WTC11 (cell line): ENCODE data around the gene MSANTD2.

ENCODE experiments used
- ATF1 ChIP-seq: sonication (generic); formaldehyde crosslinking; IDR thresholded peaks from 2 replicates; pipeline ENCODE4 v1.8.1; 2023; ENCODE audit warnings: mild to moderate bottlenecking, moderate library complexity, missing genetic modification reagents
- CBFB ChIP-seq: sonication (generic); formaldehyde crosslinking; IDR thresholded peaks from 2 replicates; pipeline ENCODE4 v1.8.1; 2022; ENCODE audit warnings: mild to moderate bottlenecking, low read depth, missing genetic modification reagents
- CREB1 ChIP-seq: sonication (generic); formaldehyde crosslinking; IDR thresholded peaks from 2 replicates; pipeline ENCODE4 v1.8.0; 2023; ENCODE audit warnings: mild to moderate bottlenecking, missing genetic modification reagents
- ELF4 ChIP-seq: sonication (generic); formaldehyde crosslinking; IDR thresholded peaks from 2 replicates; pipeline ENCODE4 v1.8.1; 2022; ENCODE audit warnings: low read depth, mild to moderate bottlenecking, moderate library complexity, missing genetic modification reagents
- ETV6 ChIP-seq: sonication (generic); formaldehyde crosslinking; IDR thresholded peaks from 2 replicates; pipeline ENCODE4 v1.8.1; 2022; ENCODE audit warnings: mild to moderate bottlenecking, missing genetic modification reagents
- MAX ChIP-seq: sonication (generic); formaldehyde crosslinking; IDR thresholded peaks from 2 replicates; pipeline ENCODE4 v1.8.0; 2022; ENCODE audit warnings: mild to moderate bottlenecking, missing genetic modification reagents
- NR3C1 ChIP-seq: sonication (generic); formaldehyde crosslinking; conservative IDR thresholded peaks from 2 replicates; pipeline ENCODE4 v1.8.1; 2023; ENCODE audit warnings: low read depth, mild to moderate bottlenecking, missing genetic modification reagents
- ZNF138 ChIP-seq: sonication (generic); formaldehyde crosslinking; conservative IDR thresholded peaks from 2 replicates; pipeline ENCODE4 v1.8.1; 2022; ENCODE audit warnings: mild to moderate bottlenecking, moderate library complexity, missing genetic modification reagents
- TF ChIP-seq, protein P1 (sequence below): sonication (generic); formaldehyde crosslinking; IDR thresholded peaks from 2 replicates; pipeline ENCODE4 v1.8.1; 2023; ENCODE audit warnings: mild to moderate bottlenecking, missing genetic modification reagents, moderate library complexity
- TF ChIP-seq, protein P2 (sequence below): fragments of 200-600 bp; IDR thresholded peaks from 2 replicates; pipeline ENCODE4 v1.8.0; 2022; ENCODE audit warnings: antibody characterized with exemption
- TF ChIP-seq, protein P3 (sequence below): sonication (generic); formaldehyde crosslinking; conservative IDR thresholded peaks from 2 replicates; pipeline ENCODE4 v1.8.1; 2023; ENCODE audit warnings: mild to moderate bottlenecking, low read depth, missing genetic modification reagents, moderate library complexity
- TF ChIP-seq, protein P4 (sequence below): sonication (generic); formaldehyde crosslinking; IDR thresholded peaks from 2 replicates; pipeline ENCODE4 v1.8.1; 2023; ENCODE audit warnings: mild to moderate bottlenecking, moderate library complexity, missing genetic modification reagents

DNA sequence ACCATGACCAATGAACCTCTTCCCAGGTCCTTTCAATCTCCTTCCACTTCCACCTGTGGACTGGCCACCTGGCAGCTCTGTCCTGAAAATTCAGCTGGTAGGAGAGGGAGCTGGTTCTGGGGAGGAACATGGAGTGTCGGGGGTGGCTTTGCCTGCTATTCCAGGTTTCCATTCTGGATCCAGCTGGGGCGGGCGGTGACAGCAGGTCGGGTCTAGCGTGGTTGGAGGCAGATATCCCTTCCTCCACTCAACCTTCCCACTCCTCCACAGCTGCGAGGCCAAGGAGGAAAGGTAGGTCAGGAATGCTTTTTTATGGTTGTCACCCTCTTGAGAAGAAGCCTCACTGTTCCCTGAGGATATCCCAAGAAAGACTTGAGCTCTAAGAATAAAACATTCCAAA, 57.2 kb downstream of the MSANTD2 start:
- TF ChIP-seq, protein P1, sequence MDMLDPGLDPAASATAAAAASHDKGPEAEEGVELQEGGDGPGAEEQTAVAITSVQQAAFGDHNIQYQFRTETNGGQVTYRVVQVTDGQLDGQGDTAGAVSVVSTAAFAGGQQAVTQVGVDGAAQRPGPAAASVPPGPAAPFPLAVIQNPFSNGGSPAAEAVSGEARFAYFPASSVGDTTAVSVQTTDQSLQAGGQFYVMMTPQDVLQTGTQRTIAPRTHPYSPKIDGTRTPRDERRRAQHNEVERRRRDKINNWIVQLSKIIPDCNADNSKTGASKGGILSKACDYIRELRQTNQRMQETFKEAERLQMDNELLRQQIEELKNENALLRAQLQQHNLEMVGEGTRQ (CRISPR knock-in tag) = no peak
- TF ChIP-seq, protein P2, sequence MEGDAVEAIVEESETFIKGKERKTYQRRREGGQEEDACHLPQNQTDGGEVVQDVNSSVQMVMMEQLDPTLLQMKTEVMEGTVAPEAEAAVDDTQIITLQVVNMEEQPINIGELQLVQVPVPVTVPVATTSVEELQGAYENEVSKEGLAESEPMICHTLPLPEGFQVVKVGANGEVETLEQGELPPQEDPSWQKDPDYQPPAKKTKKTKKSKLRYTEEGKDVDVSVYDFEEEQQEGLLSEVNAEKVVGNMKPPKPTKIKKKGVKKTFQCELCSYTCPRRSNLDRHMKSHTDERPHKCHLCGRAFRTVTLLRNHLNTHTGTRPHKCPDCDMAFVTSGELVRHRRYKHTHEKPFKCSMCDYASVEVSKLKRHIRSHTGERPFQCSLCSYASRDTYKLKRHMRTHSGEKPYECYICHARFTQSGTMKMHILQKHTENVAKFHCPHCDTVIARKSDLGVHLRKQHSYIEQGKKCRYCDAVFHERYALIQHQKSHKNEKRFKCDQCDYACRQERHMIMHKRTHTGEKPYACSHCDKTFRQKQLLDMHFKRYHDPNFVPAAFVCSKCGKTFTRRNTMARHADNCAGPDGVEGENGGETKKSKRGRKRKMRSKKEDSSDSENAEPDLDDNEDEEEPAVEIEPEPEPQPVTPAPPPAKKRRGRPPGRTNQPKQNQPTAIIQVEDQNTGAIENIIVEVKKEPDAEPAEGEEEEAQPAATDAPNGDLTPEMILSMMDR = no peak
- TF ChIP-seq CBFB (CRISPR knock-in tag) (no peak), CREB1 (CRISPR knock-in tag) (no peak), MAX (CRISPR knock-in tag) (no peak), ETV6 (CRISPR knock-in tag) (no peak), ELF4 (no peak), ZNF138 (CRISPR knock-in tag) (no peak), NR3C1 (no peak), ATF1 (CRISPR knock-in tag) (no peak)
- TF ChIP-seq, protein P3, sequence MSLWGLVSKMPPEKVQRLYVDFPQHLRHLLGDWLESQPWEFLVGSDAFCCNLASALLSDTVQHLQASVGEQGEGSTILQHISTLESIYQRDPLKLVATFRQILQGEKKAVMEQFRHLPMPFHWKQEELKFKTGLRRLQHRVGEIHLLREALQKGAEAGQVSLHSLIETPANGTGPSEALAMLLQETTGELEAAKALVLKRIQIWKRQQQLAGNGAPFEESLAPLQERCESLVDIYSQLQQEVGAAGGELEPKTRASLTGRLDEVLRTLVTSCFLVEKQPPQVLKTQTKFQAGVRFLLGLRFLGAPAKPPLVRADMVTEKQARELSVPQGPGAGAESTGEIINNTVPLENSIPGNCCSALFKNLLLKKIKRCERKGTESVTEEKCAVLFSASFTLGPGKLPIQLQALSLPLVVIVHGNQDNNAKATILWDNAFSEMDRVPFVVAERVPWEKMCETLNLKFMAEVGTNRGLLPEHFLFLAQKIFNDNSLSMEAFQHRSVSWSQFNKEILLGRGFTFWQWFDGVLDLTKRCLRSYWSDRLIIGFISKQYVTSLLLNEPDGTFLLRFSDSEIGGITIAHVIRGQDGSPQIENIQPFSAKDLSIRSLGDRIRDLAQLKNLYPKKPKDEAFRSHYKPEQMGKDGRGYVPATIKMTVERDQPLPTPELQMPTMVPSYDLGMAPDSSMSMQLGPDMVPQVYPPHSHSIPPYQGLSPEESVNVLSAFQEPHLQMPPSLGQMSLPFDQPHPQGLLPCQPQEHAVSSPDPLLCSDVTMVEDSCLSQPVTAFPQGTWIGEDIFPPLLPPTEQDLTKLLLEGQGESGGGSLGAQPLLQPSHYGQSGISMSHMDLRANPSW = no peak
- TF ChIP-seq, protein P4, sequence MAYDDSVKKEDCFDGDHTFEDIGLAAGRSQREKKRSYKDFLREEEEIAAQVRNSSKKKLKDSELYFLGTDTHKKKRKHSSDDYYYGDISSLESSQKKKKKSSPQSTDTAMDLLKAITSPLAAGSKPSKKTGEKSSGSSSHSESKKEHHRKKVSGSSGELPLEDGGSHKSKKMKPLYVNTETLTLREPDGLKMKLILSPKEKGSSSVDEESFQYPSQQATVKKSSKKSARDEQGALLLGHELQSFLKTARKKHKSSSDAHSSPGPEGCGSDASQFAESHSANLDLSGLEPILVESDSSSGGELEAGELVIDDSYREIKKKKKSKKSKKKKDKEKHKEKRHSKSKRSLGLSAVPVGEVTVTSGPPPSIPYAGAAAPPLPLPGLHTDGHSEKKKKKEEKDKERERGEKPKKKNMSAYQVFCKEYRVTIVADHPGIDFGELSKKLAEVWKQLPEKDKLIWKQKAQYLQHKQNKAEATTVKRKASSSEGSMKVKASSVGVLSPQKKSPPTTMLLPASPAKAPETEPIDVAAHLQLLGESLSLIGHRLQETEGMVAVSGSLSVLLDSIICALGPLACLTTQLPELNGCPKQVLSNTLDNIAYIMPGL (CRISPR knock-in tag) = no peak
